Stimulated activated naive CD4-positive, alpha-beta T cell (primary cell): ENCODE data around the gene SPECC1.
"Not testable (repeated sequence)": the region's sequence is repeated elsewhere in the genome, so short reads cannot be mapped to it uniquely, and the experiment has no call there.

Source experiments
- DNase-seq, 6 experiments: peaks; one replicate each; lab custom pipeline; 2025; lab: John Stamatoyannopoulos, UW

Gene SPECC1

DNA sequence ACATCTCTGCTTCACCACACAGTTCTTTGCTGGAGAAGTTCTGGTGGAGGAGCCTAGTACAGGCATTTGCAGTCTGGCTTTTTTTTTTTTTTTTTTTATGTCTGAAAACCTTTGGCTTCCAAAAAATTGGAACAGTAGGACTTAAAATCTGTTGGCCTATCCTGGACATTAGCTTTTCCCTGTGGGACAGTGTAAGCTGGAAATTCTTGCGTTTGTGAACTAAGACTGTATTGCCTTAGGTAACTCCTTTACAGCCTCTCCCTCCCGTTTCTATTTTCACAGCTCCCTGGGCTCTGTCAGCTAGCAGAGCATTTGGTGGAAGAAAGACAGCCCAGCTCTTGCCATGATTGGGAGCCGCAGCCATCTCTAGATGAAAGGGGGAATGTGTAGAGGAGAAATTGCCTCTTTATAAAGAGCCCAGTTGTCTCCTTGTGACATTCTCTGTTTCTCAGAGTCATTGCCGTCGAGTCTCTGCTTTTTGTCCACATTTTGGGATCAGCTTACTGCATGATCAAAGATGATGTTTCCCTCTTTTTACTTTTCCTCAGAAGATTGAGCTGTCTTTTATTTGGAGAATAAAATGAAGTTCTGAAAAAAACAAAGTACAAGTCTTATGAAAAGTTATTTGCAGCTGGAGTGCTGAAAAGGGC, 227.5 kb downstream of the SPECC1 start:
- no peak for DNase-seq

GRCh38 chr17:20239776-20240175, 230.6 kb downstream of the SPECC1 start:
- not testable (repeated sequence) for DNase-seq

DNA sequence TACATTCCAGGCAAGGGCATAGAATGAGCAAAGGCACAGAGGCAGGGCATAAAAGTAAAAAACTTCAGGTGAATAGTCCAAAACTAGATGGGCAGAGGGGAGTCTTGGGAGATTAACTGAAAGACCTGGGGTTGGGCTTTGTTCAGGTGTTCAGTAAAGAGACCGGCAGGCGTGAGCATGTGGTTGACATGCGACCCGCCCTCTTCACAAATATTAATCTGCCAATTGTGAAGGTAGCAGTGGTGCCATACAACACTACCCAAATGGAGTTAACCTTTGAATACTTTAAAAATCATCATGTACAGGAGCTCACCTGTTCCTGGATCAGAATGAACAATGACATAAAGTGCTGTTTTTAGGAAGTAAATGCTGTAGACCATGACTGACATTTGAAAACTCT, 232.7 kb downstream of the SPECC1 start:
- no peak for DNase-seq

GRCh38 chr17:20242271-20242670, 233.1 kb downstream of the SPECC1 start:
- no peak for DNase-seq

GRCh38 chr17:20243524-20243923, 234.4 kb downstream of the SPECC1 start:
- no peak for DNase-seq

DNA sequence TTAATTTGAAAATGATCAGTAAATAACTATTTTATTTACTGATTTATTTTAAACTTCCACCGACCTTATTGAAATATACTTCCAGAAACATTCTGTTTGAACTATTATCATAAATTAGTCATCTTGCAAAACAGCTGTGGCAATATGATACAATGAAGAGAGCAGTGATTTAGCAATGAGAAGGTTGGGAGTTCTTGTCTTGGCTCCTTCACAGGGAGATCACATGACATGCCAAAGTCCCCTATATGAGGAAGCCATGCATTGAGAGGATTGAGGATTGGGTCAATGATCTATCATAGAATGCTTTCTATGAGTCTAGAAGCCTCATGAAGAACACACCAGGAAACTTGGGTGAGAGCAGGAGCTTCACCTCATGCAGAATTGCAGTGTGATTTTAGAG, 235.5 kb downstream of the SPECC1 start:
- no peak for DNase-seq

GRCh38 chr17:20246692-20247091, 237.5 kb downstream of the SPECC1 start:
- DNase-seq, result peak in 2 of 6 experiments; percentile 4 to 19

DNA sequence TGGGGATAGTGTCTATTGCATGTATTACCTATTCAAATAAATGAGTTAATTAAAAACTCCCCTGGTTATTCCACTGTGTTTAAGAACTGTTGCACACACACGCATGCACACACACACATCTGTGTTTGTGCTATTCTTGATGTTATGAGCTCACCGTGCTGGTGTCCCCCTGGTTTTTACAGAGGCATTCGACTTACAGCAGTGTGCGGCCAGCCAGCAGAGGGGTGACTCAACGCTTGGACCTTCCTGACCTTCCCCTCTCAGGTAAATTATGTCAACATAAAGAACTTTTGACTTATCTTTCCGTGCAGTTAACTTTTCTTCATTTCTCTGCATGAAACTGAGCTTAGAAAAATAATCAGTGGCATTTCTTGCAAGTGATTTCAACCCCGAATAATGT, 244.2 kb downstream of the SPECC1 start:
- no peak for DNase-seq

GRCh38 chr17:20254541-20254940, 245.4 kb downstream of the SPECC1 start:
- no peak for DNase-seq

DNA sequence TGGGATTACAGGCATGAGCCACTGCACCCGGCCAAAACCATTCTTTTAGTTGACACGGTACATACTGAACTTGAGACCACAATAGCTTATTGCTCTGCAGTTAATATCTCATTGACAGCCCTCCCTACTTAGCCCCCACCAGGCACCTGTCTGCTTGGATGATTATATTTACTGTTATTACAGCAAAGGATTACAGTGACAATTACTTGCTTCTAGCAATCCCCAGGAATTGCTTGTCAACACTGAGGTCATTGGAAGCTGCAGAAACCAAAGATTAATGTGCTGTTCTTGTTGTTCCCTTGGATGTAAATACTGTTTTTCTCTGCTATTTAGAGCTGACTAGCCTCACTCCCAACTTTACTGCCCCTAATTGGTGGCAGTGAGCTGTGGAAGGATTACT, 247.0 kb downstream of the SPECC1 start:
- no peak for DNase-seq

GRCh38 chr17:20257008-20257407, 247.8 kb downstream of the SPECC1 start:
- DNase-seq, result no peak

DNA sequence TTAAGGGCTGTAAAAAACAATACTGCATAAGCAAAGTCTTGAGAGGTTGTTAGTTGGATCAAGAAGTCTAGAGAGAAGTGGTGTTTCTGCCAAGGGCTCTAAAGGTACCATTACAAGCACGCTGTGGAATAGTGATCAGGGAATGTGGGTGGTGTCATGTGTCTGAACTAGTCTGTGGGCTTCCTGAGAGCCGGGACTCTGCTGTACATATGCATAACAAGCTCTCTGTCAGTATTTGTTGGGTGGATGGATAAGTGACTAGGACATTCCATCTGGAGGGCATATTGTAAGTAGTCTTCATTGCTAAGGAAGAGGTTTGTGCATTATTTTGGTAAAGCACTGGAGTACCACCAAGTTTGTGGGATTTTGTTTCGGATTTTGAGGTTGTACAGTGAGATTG, 248.6 kb downstream of the SPECC1 start:
- no peak for DNase-seq

DNA sequence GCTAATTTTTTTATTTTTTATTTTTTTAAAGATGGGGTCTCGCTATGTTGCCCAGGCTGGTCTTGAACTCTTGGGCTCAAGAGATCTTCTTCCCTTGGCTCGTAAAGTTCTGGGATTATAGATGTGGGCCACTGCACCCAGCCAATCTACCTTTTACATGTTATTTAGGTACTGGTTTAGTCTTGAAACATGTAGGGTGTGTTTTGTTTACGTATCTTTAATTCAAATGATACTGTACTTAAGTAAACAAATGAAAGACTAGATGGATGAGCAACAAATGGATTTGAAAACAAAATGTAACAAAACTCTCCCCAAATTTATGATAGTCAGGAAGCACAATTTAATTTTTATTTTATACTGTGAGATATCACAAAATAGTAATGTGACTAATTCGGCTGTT, 250.5 kb downstream of the SPECC1 start:
- no peak for DNase-seq

- no peak for DNase-seq
Measured at GRCh38 chr17:20260268-20260667, 251.1 kb downstream of the SPECC1 start.

GRCh38 chr17:20262226-20263114, 253.3 kb downstream of the SPECC1 start:
- peak in 3 of 6 experiments; percentile 25 to 44 (median 36) for DNase-seq

- DNase-seq, result not testable (repeated sequence)
Measured at GRCh38 chr17:20263115-20263433, 253.9 kb downstream of the SPECC1 start.

GRCh38 chr17:20263595-20263994, 254.4 kb downstream of the SPECC1 start:
- DNase-seq, result no peak

GRCh38 chr17:20264996-20265395, 255.8 kb downstream of the SPECC1 start:
- DNase-seq, result no peak

DNA sequence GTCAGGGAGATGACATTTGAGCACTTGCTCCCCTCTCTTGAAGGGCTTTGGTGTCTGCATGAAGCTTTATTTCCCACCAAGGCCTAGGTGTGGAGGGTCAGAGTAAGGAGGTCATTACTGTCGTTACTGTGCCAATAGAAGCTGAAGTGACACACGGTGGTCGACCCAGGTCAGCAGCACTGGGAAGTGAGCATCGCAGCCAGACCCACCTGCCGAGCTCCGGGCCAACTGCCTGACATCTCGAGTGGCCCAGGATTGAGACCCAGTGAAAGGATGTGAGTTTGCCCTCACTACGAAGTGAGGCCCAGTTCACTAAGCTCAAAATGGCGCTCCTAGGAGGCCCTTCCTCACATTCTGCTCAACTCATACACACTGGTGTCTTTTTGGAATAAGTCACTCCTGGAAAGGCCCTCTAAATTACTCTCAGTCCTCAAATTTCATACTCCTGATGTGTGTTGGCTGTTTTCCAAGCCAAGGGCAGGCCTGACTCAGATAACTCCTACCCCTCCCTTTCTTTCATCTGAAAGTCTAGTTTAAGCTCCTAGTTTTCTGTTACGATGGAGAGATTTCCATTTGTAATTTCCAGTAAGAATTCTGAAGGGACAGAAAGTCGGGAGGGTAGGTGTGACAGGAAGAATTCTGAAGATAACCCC, 257.8 kb downstream of the SPECC1 start:
- no peak for DNase-seq

- peak in 5 of 6 experiments; percentile 50 to 60 (median 54) for DNase-seq
Measured at GRCh38 chr17:20267459-20267842, 258.3 kb downstream of the SPECC1 start.

GRCh38 chr17:20270369-20270768, 261.2 kb downstream of the SPECC1 start:
- no peak for DNase-seq

DNA sequence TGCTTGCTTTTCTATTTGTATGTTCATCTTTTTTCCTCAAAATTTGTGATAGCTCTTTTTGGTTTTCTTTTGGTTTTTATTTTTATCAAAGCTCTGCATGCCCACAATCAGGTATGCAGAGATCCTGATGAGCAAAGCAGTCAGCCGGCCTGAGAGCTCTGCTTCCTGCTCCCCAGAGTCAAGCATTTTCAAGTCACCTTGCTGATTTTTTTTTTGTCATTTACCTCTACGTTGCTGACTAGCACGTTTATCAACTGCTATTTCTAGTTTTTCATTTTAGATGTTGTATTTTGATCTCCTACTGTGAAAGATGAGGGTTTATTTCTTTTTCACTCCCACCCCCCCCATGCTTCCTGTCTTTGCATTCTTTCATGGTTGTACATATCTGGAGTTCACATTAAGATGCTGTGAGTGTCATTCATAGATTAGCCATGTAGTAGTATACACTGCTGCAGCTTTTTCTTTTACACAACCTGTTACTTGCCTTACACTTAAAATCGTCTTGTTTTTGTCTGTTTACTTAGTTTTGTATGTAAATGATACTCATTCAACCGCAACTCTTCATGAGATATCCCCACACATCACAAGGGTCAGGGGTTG, 262.0 kb downstream of the SPECC1 start:
- DNase-seq, result peak in 4 of 6 experiments; percentile 9 to 57 (median 50)
